ENCODE data around the gene ZNF460.
A peak's percentile ranks its signal among the peaks of the same experiment; 100 is the strongest.
"Not testable (repeated sequence)": the region's sequence is repeated elsewhere in the genome, so short reads cannot be mapped to it uniquely, and the experiment has no call there.

The ZNF460 gene

DNA sequence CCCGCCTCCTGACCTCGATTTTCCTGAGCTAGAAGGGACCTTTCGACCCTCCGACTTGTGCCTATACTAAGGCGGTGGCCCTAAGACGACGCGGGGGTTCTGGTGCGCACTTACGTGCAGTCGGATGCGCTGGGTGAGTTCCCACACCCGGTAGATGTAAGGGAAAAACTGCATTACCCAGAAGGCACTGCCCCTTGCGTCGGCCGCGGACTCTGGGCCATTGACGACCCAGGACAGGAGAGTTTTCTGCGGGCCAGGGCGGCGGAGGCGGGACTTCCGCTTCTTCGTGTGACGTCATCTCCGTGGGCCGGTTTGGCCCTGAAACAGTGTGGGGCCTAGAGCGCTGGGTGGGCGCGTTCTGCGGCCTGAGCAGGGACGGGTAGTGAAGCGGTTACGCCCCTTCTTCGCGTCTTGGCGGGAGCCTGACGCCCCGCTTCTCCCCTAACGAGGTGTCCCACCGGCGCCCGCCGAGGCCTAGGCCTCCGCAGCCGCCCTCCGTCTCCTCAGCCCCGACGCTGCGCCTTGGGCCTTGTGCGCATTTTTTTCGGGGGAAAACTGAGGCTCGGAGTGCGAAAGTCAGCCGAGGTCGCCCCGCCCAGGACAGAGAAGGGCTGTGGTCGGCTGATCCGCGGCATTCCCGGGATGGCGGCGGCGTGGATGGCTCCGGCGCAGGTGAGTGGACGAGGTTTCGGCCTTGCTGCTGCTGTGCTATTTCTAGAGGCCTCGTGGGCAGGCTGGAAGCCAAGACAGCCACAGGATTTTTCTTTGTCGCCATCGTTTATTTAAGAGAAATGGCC lies at the start of gene ZNF460:
ZNF460 (plus strand) TSS at position 321 of the 797 bp plus-strand sequence; CDS start at position 643, 322 bp downstream.
- DNase-seq, result peak; percentile 45

DNA sequence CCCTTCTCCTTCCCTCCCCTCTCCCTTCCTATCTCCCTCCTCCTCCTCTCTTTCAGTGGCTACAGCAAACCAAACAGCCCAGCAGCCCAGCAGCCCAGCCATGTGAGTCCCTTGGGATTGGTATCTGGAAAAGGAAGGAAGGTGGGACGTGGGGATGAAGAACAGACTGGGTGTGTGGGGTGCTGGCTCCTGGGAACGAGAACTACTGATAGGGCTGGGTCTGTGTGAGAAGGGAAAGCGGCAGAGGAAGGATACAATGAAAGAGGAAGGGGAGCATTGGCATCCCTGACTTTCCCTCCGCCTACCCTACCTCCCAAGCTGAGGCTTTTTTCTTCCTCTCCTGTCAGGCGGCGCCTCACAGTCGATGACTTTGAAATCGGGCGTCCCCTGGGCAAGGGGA lies 48.6 kb upstream of the ZNF460 start:
- no peak for DNase-seq

DNA sequence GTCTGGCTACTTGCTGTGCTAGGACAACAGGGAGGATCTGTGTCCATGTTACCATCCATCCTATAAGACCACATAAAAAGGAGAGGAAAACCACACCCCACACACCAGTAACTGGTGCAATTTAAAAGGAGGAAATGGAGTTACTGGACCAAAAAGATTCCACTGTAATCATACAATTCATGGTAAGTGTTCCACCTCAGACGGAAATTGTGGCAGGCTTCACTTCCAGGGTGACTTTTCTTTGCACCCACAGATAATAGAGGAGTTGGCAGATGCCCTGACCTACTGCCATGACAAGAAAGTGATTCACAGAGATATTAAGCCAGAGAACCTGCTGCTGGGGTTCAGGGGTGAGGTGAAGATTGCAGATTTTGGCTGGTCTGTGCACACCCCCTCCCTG lies 47.1 kb upstream of the ZNF460 start:
- DNase-seq, result no peak

DNA sequence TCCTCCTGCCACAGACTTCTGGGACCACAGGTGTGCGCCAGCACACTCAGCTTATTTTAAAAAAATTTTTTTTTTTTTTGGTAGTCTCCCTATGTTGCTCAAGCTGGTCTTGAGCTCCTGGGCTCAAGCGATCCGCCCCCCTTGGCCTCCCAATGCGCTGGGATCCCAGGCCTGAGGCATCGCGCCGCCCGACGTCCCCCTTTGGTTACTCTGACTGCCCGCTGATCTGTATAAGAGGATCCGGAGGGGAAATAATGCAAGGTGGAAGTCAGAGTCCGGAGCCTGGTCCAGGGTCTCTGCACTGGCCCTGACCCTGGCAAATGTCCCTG lies 40.3 kb upstream of the ZNF460 start:
- no peak for DNase-seq

DNA sequence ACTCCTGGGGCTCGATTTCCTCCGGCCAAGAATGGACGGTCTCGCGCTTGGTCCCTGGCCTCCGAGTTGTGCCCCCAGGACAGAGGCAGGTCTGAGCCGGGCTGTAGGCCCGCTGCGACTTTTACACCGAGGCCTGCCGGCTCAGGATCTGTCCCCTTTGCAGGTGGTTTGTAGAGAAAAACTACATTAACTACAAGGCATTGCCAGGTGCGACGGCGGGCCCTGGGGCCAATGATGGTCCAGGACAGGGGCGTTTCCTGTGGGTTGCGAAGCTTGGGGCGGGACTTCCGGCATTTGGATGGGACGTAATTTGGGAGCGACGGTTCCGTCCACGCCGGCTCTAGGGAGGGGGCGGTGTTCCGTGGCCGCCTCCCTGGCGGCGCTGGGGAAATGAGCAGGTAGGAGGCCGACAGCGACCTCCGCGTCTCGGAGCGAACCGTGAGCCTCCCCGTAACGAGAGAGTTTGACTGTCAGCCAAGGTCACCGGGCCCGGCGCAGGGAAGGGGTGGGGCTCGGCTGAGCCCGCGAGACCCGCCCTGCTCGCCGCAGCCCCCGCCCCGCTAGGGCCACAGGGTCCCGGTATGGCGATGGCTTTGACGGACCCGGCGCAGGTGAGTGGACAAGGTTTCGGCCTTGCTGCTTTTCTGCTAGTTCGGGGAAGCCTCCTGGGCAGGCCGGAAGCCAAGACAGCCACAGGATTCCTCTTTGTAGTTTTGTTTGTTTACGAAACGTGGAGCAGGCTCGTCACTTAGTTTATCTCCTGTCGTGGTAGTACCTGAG lies 39.8 kb upstream of the ZNF460 start, which contains the start of gene ZNF805:
ZNF805 (plus strand) TSS at position 322 of the 780 bp plus-strand sequence; CDS start at position 582, 260 bp downstream.
- peak; percentile 44 for DNase-seq

DNA sequence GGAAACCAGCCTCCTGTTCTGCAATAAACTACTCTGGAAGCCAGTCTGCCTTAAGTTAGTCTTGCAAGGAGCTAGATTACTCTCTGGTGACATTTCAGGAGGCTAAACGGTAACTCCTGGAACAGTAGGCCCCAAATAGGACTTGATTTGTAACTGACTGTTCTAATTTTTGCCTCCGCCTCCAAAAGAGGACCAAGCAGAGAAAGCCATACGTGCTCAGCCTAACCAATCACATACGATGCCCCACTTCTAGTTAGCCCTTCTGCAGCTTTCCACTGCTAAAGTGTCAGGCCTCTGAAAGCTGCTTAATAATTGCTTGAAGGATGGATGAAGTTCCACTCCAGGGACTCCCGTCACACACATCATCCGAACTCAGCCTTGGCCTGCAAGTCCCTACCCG lies 39.1 kb upstream of the ZNF460 start:
- DNase-seq, result no peak

DNA sequence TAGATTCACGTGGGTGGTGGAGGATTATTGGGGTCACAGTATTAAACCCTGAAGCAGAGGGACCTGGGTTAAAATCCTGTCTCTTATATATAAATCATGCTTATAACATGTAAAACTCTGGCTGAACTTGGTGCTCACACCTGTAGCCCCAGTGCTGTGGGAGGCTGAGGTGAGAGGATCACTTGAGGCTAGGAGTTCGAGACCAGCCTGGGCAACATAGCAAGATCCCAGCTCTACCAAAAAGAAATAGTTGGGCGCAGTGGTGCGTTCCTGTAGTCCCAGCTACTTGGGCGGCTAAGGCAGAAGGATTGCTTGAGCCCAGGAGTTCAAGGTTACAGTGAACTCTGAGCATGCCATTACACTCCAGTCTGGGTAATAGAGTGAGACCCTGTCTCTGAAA lies 37.5 kb upstream of the ZNF460 start:
- DNase-seq, result no peak

DNA sequence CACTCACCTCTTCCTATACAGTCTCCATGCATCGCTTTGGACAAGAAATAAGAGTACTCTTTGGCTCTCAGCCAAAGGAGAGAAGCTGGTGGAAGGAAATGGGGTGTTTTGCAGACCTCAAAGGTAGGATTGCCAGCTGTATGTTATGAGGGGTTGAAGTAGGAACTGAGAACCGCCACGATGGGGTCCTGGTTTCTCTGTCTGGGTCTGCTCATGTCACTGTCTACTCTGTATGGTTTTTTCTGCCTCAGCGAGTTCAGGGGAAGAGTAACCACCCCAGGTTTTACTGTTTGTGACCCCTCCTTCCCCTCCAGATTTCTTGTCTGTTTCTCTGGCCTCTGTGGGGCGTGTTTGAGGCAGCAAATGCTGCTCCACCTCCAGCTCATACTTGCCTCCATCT lies 35.8 kb upstream of the ZNF460 start:
- DNase-seq, result no peak

DNA sequence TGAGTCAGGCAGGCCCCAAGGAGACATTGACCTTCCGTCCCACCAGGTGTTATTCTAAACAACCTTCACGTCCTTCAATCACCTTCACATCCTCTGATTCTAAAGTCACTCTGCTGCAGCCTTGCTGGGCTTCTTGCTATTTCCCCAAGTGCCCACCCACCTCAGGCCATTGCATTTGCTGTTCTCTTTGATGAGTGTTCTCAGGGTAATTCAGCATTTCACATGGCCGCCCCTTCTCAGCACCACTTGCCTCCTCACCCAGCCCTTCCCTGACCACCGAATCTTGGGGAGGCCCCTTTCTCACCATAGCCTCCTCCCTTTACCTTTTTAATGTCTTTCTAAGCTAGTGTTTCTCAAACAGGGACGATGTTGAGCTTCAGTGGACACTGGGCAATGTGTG lies 35.2 kb upstream of the ZNF460 start:
- no peak for DNase-seq

DNA sequence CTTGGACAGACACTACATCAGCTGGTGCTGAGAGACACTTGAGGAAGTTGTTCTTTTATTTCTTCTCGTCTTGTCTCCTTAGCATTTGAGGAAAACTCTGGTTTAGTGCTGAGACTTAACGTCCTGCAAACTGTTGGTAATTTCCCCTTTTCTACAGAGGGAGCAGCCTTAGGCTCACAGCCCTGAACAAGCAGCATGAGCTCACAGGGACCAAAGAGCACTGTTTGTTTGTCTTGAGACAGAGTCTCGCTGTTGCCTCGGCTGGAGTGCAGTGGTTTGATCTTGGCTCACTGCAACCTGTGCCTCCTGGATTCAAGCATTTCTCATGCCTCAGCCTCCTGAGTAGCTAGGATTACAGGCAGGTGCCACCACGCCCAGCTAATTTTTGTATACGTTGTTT lies 34.3 kb upstream of the ZNF460 start:
- DNase-seq, result no peak

DNA sequence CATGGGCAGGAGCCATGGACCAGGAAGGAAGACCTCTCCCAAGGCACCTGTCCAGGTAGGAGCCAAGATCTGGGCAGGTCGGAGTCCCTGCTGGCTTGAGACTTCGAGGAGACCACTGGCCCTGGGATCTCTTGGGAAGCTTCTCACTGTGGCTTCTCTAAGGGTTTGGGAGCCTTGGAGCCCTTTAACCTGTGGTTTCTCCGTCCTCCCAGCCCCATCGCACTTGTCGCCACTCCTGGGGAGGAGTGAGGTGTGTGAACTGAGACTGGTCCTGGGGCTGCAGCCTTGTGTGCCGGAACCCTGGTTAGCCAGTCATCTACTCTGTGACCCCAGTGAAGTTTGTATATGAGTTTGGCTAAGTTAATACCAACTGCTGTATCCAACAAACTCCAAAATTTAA lies 31.6 kb upstream of the ZNF460 start:
- no peak for DNase-seq

DNA sequence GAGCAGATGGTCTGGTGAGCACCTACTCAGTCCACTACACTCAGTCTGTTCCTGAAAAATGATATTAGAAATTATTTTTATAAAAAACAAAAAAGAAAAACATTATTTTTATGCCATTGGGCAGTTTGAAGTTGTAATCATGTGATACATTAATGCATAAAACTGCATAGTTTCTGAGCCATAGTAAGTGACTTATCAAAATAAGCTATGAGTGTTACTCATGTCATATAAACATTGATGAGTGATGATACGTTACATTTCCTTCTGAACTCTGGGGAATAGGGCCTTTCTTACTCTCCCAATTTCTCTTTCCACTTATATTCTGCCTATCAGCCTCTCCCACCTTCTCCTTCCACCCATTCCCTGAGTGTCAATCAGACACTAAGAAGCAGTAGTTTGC lies 31.0 kb upstream of the ZNF460 start:
- DNase-seq, result no peak

DNA sequence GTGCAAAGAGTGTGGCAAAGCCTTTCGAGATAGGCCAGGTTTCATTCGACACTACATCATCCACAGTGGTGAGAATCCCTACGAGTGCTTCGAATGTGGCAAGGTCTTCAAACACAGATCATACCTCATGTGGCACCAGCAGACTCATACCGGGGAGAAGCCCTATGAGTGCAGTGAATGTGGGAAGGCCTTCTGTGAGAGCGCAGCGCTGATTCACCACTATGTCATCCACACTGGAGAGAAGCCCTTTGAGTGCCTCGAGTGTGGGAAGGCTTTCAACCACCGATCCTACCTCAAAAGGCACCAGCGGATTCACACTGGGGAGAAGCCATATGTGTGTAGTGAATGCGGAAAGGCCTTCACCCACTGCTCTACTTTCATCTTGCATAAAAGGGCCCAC lies 26.5 kb upstream of the ZNF460 start:
- not testable (repeated sequence) for DNase-seq

DNA sequence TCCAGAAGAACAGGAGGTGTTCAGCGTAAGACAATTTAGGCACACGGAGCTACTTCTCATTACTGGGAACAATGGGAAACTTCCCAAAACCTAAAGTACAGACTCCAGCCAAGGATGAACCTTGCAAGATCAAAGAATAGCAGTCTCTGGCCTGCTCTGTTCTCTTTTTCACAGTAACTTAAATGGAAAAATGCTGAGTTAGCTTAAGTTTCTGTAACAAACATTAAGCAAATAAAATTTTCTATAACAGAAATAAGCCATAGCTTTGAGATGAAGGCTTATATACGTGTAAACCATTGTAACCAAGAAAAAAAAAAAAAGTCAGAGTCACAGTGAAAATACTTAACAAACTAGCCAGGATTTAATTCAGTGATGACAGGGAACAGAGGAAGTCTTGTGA lies 18.2 kb upstream of the ZNF460 start:
- no peak for DNase-seq

DNA sequence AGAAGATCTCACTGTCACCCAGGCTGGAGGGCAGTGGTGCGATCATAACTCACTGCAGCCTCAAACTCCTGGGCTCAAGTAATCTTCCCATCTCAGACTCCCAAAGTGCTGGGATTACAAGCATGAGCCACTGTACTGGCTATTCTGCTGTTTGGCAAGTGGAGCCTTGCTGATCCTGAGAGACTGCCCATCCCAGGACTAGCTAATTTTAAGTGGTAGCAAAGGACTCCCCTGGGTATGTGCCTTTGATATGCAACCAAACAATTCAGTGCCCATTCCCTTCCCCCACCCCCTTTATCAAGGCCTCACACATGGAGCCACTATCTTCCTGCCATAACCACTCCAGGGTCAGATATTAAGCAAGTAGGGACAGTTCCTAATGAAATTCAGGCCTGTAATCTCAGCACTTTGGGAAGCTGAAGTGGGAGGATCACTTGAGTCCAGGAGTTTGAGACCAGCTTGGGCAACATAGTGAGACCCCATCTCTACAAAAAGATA lies 17.0 kb upstream of the ZNF460 start:
- no peak for DNase-seq

DNA sequence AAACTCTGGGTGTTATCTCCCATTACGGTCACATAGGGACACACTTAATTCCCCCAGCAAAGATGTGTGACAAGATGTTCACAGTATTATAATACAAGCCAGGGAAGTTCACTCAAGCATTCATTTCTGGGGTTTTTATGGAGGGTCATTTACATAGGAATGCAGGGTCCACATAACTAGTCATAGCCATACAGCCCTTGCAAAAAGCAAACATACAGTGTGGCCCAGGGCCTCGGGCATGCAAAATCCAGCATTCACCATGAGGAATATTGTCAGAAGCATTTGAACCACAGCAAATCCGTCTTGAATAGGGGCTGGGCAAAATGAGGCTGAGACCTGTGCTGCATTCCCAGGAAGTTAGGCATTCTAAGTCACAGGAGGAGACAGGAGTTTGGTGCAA lies 13.0 kb upstream of the ZNF460 start:
- DNase-seq, result no peak

DNA sequence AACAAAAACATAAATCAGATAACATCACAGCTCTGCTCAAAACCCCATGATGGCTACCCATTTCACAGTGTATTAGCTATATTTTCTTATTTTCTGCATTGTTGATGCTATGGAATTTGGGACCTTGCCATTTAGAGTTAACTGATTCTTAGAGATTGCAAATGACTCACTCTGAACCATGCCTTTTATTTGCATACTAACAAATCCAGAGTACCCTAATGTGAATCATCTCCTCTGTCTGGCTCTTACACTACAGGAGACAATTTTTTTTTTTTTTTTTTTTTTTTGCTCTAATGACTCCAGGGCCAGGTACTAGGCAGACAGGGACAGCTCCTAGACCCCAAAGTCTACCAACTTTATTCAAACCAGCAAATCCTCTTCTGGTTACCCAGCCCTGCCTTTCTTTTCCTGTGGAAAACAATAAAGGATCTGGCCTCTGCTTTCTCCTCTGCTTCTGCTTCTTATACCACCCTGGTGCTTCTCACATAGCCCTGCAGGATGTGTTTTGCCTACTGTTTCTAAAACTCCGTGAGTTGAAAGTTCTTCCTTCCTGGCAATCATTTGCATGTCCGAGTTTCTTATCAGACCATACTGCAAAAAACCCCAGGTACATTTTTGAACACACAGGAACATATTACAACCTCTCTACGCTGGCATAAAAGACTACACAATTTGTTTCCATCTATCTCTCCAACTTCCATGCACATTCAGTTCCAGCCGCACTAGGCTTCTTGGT lies 10.6 kb upstream of the ZNF460 start:
- no peak for DNase-seq

DNA sequence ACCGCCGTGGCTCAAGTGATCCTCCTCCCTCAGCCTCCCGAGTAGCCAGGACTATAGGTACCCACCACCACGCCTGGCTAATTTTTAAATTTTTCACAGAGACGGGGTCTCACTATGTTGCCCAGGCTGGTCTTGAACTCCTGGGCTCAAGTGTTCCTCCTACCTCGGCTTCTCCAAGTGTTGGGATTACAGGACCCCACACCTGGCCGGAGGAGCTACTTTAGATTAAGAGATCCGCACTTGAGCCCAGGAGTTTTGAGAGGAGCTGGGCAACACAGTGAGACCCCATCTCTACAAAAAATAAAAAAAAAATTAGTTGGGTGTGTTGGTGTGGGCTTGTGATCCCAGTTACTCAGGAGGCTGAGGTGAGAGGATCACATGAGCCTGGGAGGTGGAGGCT lies 9.0 kb upstream of the ZNF460 start:
- DNase-seq, result no peak

DNA sequence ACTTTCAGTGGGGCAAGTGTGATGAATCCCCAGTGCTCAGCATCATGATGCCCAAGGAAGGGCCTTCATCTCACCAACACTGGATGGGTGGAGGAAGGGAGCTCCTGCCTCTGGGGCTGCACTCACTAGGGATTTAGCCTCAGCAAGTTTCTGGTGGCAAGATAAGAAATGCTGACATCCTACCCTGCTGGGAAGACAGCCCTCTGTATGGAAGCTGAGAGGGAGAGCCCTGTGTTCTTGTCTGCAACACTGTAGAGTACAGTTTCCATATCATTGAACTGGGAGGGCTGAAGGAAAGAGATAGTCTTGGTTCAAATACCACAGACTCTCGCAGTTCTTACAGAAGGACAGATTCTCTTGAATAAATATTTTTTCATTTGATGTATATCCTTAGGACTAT lies 7.3 kb upstream of the ZNF460 start:
- DNase-seq, result no peak

DNA sequence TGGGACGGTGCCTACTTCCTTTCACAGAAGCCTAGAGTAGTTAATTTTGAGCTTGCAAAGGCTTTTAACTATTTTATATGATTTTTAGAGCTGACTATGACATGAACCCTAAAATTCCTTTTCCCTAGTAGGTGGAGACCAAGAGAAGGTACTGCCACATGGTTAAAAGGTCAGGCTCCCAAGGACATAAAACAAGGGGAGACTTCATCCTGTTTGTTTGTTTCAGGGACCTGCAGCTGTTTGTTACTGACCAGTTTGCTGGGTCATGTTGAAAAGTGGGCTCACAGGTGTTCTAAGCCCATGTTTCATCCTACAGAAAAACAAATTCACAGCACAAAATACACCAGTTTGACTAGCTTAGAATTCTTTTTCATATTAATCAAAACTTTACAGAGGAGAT lies 3.9 kb upstream of the ZNF460 start:
- DNase-seq, result no peak

DNA sequence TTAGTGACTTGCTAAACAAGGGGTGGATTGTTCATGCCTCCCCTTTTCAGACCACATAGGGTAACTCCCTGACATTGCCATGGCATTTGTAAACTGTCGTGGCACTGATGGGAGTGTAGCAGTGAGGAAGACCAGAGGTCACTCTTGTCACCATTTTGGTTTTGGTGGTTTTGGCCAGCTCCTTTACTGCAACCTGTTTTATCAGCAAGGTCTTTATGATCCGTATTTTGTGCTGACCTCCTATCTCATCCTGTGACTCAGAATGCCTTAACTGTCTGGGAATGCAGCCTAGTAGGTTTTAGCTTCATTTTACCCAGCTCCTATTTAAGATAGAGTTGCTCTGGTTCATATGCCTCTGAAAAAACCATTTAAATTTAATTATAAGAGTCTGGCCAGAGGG lies 1.8 kb upstream of the ZNF460 start:
- DNase-seq, result not testable (repeated sequence)

DNA sequence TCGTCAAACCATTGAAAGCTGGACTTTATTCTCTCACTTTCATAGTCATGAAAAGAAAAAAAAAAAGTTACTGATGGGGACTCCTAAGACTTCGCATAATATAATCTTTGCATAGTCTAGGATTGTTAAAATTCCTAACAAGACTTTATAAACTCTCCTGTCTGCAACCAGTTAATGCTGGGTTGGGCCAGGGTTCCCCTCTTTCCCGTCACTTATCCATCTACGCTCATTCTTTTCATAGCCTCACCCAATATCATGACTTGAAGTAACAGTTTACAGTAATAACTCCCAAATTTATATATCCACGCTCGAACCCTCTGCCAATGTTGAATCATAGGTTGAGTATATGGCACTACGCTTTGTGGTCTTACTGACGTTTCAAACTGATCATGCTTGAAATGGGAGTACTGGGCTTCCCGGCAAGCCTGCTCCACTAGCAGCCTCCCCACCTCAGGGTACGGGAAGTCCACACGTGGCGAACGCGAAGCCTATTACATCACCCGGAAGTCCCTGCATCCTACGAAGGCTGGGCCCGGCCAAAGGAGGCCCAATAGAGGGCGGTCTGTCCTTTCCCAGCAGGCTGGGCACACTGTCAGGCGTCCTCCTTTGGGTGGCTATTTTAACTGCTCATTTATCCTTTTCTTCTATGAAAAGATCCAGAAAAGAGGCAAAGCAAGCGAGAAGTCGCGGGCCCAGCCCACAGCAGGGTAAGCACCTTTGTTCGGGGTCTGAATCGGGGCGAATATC lies 694 bp upstream of the ZNF460 start:
- peak; percentile 53 for DNase-seq

DNA sequence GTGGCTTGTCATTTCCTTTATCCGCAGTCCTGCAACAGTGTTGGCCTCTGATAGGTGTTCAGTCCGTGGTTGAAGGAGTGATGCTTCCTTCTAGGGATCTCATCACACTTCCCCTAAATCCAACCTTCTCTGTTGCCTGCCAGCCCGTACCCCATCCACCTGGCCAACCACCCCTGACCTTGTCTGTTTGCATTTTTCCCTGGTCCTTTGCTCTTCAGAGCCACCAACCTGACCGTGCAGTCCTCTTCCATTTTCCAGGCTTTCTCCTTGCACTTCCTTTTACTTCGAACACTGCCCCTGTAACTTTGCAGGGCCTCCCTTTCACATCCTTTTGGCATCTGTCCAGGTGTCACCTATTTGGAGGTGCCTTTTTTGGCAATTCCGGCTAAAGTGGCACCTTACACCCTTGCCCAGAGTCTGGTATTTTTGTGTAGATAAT lies 696 bp downstream of the ZNF460 start:
- no peak for DNase-seq
